CD14-positive monocyte (primary cell): ENCODE results near the gene TDRKH. TPM values are rescaled to one million over a fixed set of nuclear protein-coding genes. Genes with fewer than 3 reads are reported as not detected.

Experiments
- DNase-seq, 3 donors: peaks; one replicate each; pipeline ENCODE4 v3.0.0-alpha.2; 2011 to 2022
- H2AFZ ChIP-seq: 2 replicates; pipeline ENCODE4 v1.6.0; 2012; ENCODE audit warnings: mild to moderate bottlenecking, low read depth, low read length, inconsistent platforms; ENCODE audit not compliant: insufficient read depth, poor library complexity, severe bottlenecking
- H3K27ac ChIP-seq, 2 donors: 1 replicate in 1 of 2; 2 replicates in 1 of 2; pipeline ENCODE4 v1.5.1; 2012 to 2013; ENCODE audit warnings: low read length in 2 of 2, control low read depth in 1 of 2, inconsistent platforms in 1 of 2, low read depth in 1 of 2, mild to moderate bottlenecking in 1 of 2
- H3K27me3 ChIP-seq, 2 donors: one replicate each; pipeline versions ENCODE4 v1.6.0 to v1.6.1; 2011 to 2013; ENCODE audit warnings: low read length in 2 of 2; ENCODE audit not compliant: control insufficient read depth in 2 of 2, insufficient read depth in 2 of 2
- H3K36me3 ChIP-seq, 2 donors: replicated peaks in 1 of 2; 1 replicate in 1 of 2; 2 replicates in 1 of 2; pipeline versions ENCODE4 v1.5.1 to v1.6.1; 2012 to 2013; ENCODE audit warnings: low read length in 2 of 2, control low read depth in 1 of 2, inconsistent platforms in 1 of 2, mild to moderate bottlenecking in 1 of 2; ENCODE audit not compliant: insufficient read depth in 2 of 2, control insufficient read depth in 1 of 2
- H3K4me1 ChIP-seq, 2 donors: 1 replicate in 1 of 2; 2 replicates in 1 of 2; pipeline versions ENCODE4 v1.5.1 to v1.6.1; 2012 to 2013; ENCODE audit warnings: low read length in 2 of 2, control low read depth in 1 of 2, inconsistent platforms in 1 of 2, mild to moderate bottlenecking in 1 of 2, moderate library complexity in 1 of 2; ENCODE audit not compliant: insufficient read depth in 2 of 2, control insufficient read depth in 1 of 2
- H3K4me2 ChIP-seq: replicated peaks from 2 replicates; pipeline ENCODE3; 2012; ENCODE audit warnings: low read length, moderate library complexity, mild to moderate bottlenecking; ENCODE audit not compliant: poor library complexity, severe bottlenecking; ENCODE audit errors: extremely low read depth
- H3K4me3 ChIP-seq, 3 experiments: fragments of 200-600 bp in 1 of 3; sonication (generic) in 1 of 3; replicated peaks in 1 of 3; 1 replicate in 2 of 3; 2 replicates in 1 of 3; pipeline ENCODE4 v1.5.1; 2011 to 2013; ENCODE audit warnings: low read length in 3 of 3, mild to moderate bottlenecking in 3 of 3, control low read depth in 2 of 3, low read depth in 2 of 3, inconsistent platforms in 1 of 3, moderate library complexity in 1 of 3
- H3K79me2 ChIP-seq: 2 replicates; pipeline ENCODE4 v1.6.0; 2012; ENCODE audit warnings: mild to moderate bottlenecking, control low read depth, inconsistent platforms, low read length, moderate library complexity; ENCODE audit not compliant: insufficient read depth
- H3K9ac ChIP-seq: 2 replicates; pipeline ENCODE4 v1.6.0; 2017; ENCODE audit warnings: low read length, mild to moderate bottlenecking; ENCODE audit not compliant: insufficient read depth, poor library complexity, severe bottlenecking
- H3K9me3 ChIP-seq, 2 donors: replicated peaks in 1 of 2; 1 replicate in 1 of 2; 2 replicates in 1 of 2; pipeline versions ENCODE4 v1.5.1 to v1.6.1; 2012 to 2013; ENCODE audit warnings: low read length in 2 of 2, control low read depth in 1 of 2; ENCODE audit not compliant: control insufficient read depth in 1 of 2, insufficient read depth in 1 of 2
- H4K20me1 ChIP-seq: 2 replicates; pipeline ENCODE4 v1.6.0; 2012; ENCODE audit warnings: mild to moderate bottlenecking, low read length, control low read depth, moderate library complexity; ENCODE audit not compliant: insufficient read depth
- H3K27ac Mint-ChIP-seq, 7 donors: one replicate each; pipeline ENCODE4 v1.8.0; 2020; ENCODE audit warnings: mild to moderate bottlenecking in 7 of 7, mixed read lengths in 7 of 7, moderate library complexity in 6 of 7, inconsistent platforms in 2 of 7
- H3K27me3 Mint-ChIP-seq, 3 donors: one replicate each; pipeline ENCODE4 v1.8.0; 2021 to 2022; ENCODE audit warnings: low read depth in 3 of 3, mild to moderate bottlenecking in 3 of 3, mixed read lengths in 3 of 3, moderate library complexity in 3 of 3, inconsistent platforms in 1 of 3
- H3K36me3 Mint-ChIP-seq, 2 donors: one replicate each; pipeline ENCODE4 v1.8.0; 2020; ENCODE audit warnings: mixed read lengths in 2 of 2, inconsistent platforms in 1 of 2, mild to moderate bottlenecking in 1 of 2
- H3K4me1 Mint-ChIP-seq: one replicate; pipeline ENCODE4 v1.8.0; 2020; ENCODE audit warnings: mild to moderate bottlenecking, mixed read lengths
- H3K4me3 Mint-ChIP-seq, 2 donors: one replicate each; pipeline ENCODE4 v1.8.0; 2020; ENCODE audit warnings: mild to moderate bottlenecking in 2 of 2, mixed read lengths in 2 of 2, moderate library complexity in 1 of 2
- H3K9me3 Mint-ChIP-seq, 7 donors: one replicate each; pipeline ENCODE4 v1.8.0; 2020 to 2022; ENCODE audit warnings: mixed read lengths in 7 of 7, mild to moderate bottlenecking in 6 of 7, moderate library complexity in 6 of 7, inconsistent platforms in 2 of 7
- WGBS: methylation state at CpG from one replicate; pipeline ENCODE4 v1.1.5; 2013; ENCODE audit warnings: missing lambda C conversion rate; ENCODE audit not compliant: insufficient coverage; 5-methylcytosine and 5-hydroxymethylcytosine counted together
- intact Hi-C, 2 donors: fragments of 100-400 bp; cut with micrococcal nuclease; formaldehyde crosslinking; loops; one replicate each; pipeline versions ENCODE4 v1.15.0 to v1.15.1; 2023
- polyA plus RNA-seq, 3 donors: library from polyadenylated mRNA; depleted of rRNA in 1 of 3; unstranded in 2 of 3; stranded (reverse) in 1 of 3; fragments of 300-500 nt in 2 of 3; fragments of >200 nt in 1 of 3; fragmentation: Illumina TruSeq in 2 of 3; gene quantifications; 1 replicate in 2 of 3; 2 replicates in 1 of 3; pipeline ENCODE4 v1.2.3, GENCODE V29; 2012 to 2021
- TF ChIP-seq, protein P1 (sequence below): fragments of 200-600 bp; IDR thresholded peaks from one replicate; pipeline ENCODE4 v1.8.0; 2022; ENCODE audit warnings: antibody characterized with exemption, mild to moderate bottlenecking

The TDRKH gene
- polyA plus RNA-seq, 3 donors: 0.72 to 1.6 (median 1.1) TPM

DNA sequence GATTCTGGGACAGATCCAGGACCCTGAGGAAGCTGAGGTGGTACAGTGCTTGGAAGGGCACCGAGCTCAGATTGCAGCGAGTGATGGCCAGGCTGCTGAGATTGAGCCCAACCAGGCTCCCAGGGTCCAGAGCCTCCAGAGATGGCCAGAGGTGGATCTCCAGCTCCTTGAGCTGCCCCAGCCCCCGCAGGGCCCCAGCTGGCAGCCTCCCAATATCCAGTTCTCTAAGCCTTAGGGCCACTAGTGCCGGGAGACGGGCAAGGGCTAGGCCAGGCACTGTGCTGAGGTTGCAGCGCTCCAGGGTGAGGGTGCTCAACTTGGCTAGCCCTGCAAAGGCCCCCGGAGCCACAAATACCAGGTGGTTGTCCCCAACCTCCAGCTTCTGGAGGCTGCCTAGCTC lies 11.5 kb upstream of the TDRKH start:
- no peaks in the 10 kb centered on the region for H3K4me1 ChIP-seq
- H4K20me1 ChIP-seq: no peaks in the 10 kb centered on the region
- 90% methylated on average over 6 of the region's 7 CpGs for WGBS
- H3K36me3 ChIP-seq: no peaks in the 10 kb centered on the region
- Mint-ChIP-seq H3K27ac (no peak overlapping the region), H3K9me3 (no peaks in the 10 kb centered on the region), H3K36me3 (no peaks in the 10 kb centered on the region), H3K4me3 (no peak overlapping the region), H3K27me3 (peaks cover 24 to 30% (median 27%) of the 10 kb centered on the region in 3 donors), H3K4me1 (peaks cover 2% of the 10 kb centered on the region)
- no peak overlapping the region for H3K4me3 ChIP-seq
- TF ChIP-seq, protein P1, sequence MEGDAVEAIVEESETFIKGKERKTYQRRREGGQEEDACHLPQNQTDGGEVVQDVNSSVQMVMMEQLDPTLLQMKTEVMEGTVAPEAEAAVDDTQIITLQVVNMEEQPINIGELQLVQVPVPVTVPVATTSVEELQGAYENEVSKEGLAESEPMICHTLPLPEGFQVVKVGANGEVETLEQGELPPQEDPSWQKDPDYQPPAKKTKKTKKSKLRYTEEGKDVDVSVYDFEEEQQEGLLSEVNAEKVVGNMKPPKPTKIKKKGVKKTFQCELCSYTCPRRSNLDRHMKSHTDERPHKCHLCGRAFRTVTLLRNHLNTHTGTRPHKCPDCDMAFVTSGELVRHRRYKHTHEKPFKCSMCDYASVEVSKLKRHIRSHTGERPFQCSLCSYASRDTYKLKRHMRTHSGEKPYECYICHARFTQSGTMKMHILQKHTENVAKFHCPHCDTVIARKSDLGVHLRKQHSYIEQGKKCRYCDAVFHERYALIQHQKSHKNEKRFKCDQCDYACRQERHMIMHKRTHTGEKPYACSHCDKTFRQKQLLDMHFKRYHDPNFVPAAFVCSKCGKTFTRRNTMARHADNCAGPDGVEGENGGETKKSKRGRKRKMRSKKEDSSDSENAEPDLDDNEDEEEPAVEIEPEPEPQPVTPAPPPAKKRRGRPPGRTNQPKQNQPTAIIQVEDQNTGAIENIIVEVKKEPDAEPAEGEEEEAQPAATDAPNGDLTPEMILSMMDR: no peak
- no peaks in the 10 kb centered on the region for H3K9me3 ChIP-seq
- H3K4me2 ChIP-seq: no peak overlapping the region
- no peak overlapping the region for H2AFZ ChIP-seq
- no peak for DNase-seq
- no peaks in the 10 kb centered on the region for H3K79me2 ChIP-seq
- H3K9ac ChIP-seq: no peak overlapping the region
- intact Hi-C loops: no loop called here
- H3K27ac ChIP-seq: no peak overlapping the region
- H3K27me3 ChIP-seq: peaks cover 5 to 16% of the 10 kb centered on the region in 2 donors

GRCh38 chr1:151801310-151801820 lies 11.1 kb upstream of the TDRKH start:
- Mint-ChIP-seq H3K36me3 (no peaks in the 10 kb centered on the region), H3K9me3 (no peaks in the 10 kb centered on the region), H3K4me3 (no peak overlapping the region), H3K4me1 (peaks cover 2% of the 10 kb centered on the region), H3K27me3 (peaks cover 24 to 32% (median 27%) of the 10 kb centered on the region in 3 donors), H3K27ac (no peak overlapping the region)
- intact Hi-C loops: no loop called here
- Histone ChIP-seq H3K4me1 (no peaks in the 10 kb centered on the region), H3K79me2 (no peaks in the 10 kb centered on the region), H3K9me3 (no peaks in the 10 kb centered on the region), H3K4me2 (no peak overlapping the region), H2AFZ (no peak overlapping the region), H3K27ac (no peak overlapping the region), H3K36me3 (no peaks in the 10 kb centered on the region), H4K20me1 (no peaks in the 10 kb centered on the region), H3K9ac (no peak overlapping the region), H3K4me3 (no peak overlapping the region), H3K27me3 (peaks cover 5 to 16% of the 10 kb centered on the region in 2 donors)
- WGBS: 97% methylated on average over 12 of the region's 12 CpGs
- DNase-seq: no peak
- TF ChIP-seq, protein P1: no peak
